BE2C (cell line): Measurements from ENCODE around the gene ATOX1. TPM values are rescaled to one million over a fixed set of nuclear protein-coding genes. Genes with fewer than 3 reads are reported as not detected.

Experiments used
- DNase-seq: peaks from one replicate; pipeline ENCODE4 v3.0.0-alpha.2; 2020
- H3K27me3 ChIP-seq: fragments of 250-450 bp; sonication (Bioruptor Pico); 2 replicates; pipeline ENCODE4 v1.5.1; 2020; ENCODE audit warnings: mild to moderate bottlenecking
- H3K36me3 ChIP-seq: fragments of 250-450 bp; sonication (Bioruptor Pico); 2 replicates; pipeline ENCODE4 v1.5.1; 2020; ENCODE audit warnings: mild to moderate bottlenecking
- H3K4me1 ChIP-seq: fragments of 250-450 bp; sonication (Bioruptor Pico); 2 replicates; pipeline ENCODE4 v1.5.1; 2020
- H3K4me3 ChIP-seq: 2 replicates; pipeline ENCODE4 v1.5.1; 2011; ENCODE audit warnings: low read depth, low read length
- H3K9me3 ChIP-seq: fragments of 250-450 bp; sonication (Bioruptor Pico); 2 replicates; pipeline ENCODE4 v1.5.1; 2020
- CTCF ChIP-seq: IDR thresholded peaks from 2 replicates; pipeline ENCODE4 v1.5.1; 2012; ENCODE audit warnings: mild to moderate bottlenecking, low read depth, low read length
- polyA plus RNA-seq: library from polyadenylated mRNA; unstranded; fragments of >200 nt; gene quantifications from one replicate; pipeline ENCODE4 v1.2.1, GENCODE V29; 2012; ENCODE audit warnings: low read depth, missing spikeins; ENCODE audit not compliant: insufficient read length, insufficient read depth

ATOX1 gene
- 57.7 TPM for polyA plus RNA-seq

GRCh38 chr5:151758430-151759241 lies at the start of gene ATOX1:
Gene ATOX1 (minus strand): TSS chr5:151758631. CDS start chr5:151758551, 80 bp downstream.
- TF ChIP-seq CTCF, result no peak
- peak; percentile 96 for DNase-seq
- H3K9me3 ChIP-seq, result no peaks in the 10 kb centered on the region
- H3K36me3 ChIP-seq, result no peaks in the 10 kb centered on the region
- no peaks in the 10 kb centered on the region for H3K27me3 ChIP-seq
- no peaks in the 10 kb centered on the region for H3K4me1 ChIP-seq
- H3K4me3 ChIP-seq, result peak within 1 kb of the TSS; percentile 94

GRCh38 chr5:151805414-151806223 lies 47.2 kb upstream of the ATOX1 start:
- no peak for DNase-seq
- Histone ChIP-seq H3K9me3 (no peaks in the 10 kb centered on the region), H3K27me3 (no peaks in the 10 kb centered on the region), H3K4me1 (no peaks in the 10 kb centered on the region; the same call in 1 of the 2 replicates), H3K4me3 (no peak overlapping the region), H3K36me3 (peaks cover 94% of the 10 kb centered on the region)
- no peak for TF ChIP-seq CTCF

GRCh38 chr5:151800532-151800931 lies 42.1 kb upstream of the ATOX1 start:
- Histone ChIP-seq H3K27me3 (no peaks in the 10 kb centered on the region), H3K9me3 (no peaks in the 10 kb centered on the region), H3K36me3 (peaks cover 95% of the 10 kb centered on the region), H3K4me3 (no peak overlapping the region), H3K4me1 (no peaks in the 10 kb centered on the region)
- DNase-seq, result no peak
- no peak for TF ChIP-seq CTCF

GRCh38 chr5:151799407-151799806 lies 41.0 kb upstream of the ATOX1 start:
- no peak for TF ChIP-seq CTCF
- Histone ChIP-seq H3K36me3 (peaks cover 97% of the 10 kb centered on the region), H3K4me3 (no peak overlapping the region), H3K4me1 (no peaks in the 10 kb centered on the region), H3K27me3 (no peaks in the 10 kb centered on the region), H3K9me3 (no peaks in the 10 kb centered on the region)
- DNase-seq, result no peak

GRCh38 chr5:151798674-151799073 lies 40.2 kb upstream of the ATOX1 start:
- DNase-seq, result no peak
- H3K4me1 ChIP-seq, result no peaks in the 10 kb centered on the region
- H3K9me3 ChIP-seq, result no peaks in the 10 kb centered on the region
- H3K4me3 ChIP-seq, result no peak overlapping the region
- peaks cover 97% of the 10 kb centered on the region for H3K36me3 ChIP-seq
- no peak for TF ChIP-seq CTCF
- no peaks in the 10 kb centered on the region for H3K27me3 ChIP-seq
